RWPE1 (cell line): ENCODE measurements around the gene H3-3A.

Experiments
- CTCF ChIA-PET: fragments of 350-600 bp; sonication (Branson Sonifier 250); formaldehyde crosslinking; extraction: SDS; loops from one replicate; lab custom pipeline; 2021; lab: Yijun Ruan, JAX
- POLR2A ChIA-PET: fragments of 400-600 bp; formaldehyde crosslinking; extraction: SDS; loops from one replicate; lab custom pipeline; 2020; ENCODE audit warnings: antibody characterized with exemption; ENCODE audit not compliant: low non-redundant PET; lab: Yijun Ruan, JAX
- DNase-seq: peaks from one replicate; pipeline ENCODE4 v3.0.0; 2012; ENCODE audit warnings: low spot score
- H3K27ac ChIP-seq: fragments of 450-650 bp; 2 replicates; pipeline ENCODE4 v1.5.1; 2017
- CTCF ChIP-seq: fragments of 450-650 bp; conservative IDR thresholded peaks from 2 replicates; pipeline ENCODE4 v1.5.1; 2017; ENCODE audit warnings: low read depth, mild to moderate bottlenecking

H3-3A gene

GRCh38 chr1:226117330-226117729 is 54.8 kb downstream of the H3-3A start:
- POLR2A ChIA-PET: no interaction called here
- no peak for TF ChIP-seq CTCF
- H3K27ac ChIP-seq: no peak overlapping the region
- DNase-seq: no peak
- CTCF ChIA-PET: interaction anchor here (0.6 to 1.4 kb wide), 3 partner anchors 34 to 706 kb away, joined by 3 to 15 read pairs (median 4); no protein-coding TSS in a partner anchor

- POLR2A ChIA-PET: interaction anchor here (0.5 kb wide), 1 partner anchor 15 kb away, joined by 3 read pairs; no protein-coding TSS in a partner anchor
Observed at GRCh38 chr1:226118357-226118756, 55.8 kb downstream of the H3-3A start.

GRCh38 chr1:226119169-226119568 is 56.7 kb downstream of the H3-3A start:
- DNase-seq: no peak
- ChIA-PET POLR2A (no interaction called here), CTCF (interaction anchor here (3.9 kb wide), 1 partner anchor 54 kb away, joined by 39 read pairs; no protein-coding TSS in a partner anchor)
- TF ChIP-seq CTCF: no peak
- no peak overlapping the region for H3K27ac ChIP-seq

More at GRCh38 chr1:226118357-226118756, 55.8 kb downstream of the H3-3A start:
- TF ChIP-seq CTCF: no peak
- no peak for DNase-seq
- CTCF ChIA-PET: interaction anchor here (3.9 kb wide), 1 partner anchor 54 kb away, joined by 39 read pairs; no protein-coding TSS in a partner anchor
- no peak overlapping the region for H3K27ac ChIP-seq

GRCh38 chr1:226120398-226120797 is 57.9 kb downstream of the H3-3A start:
- POLR2A ChIA-PET: interaction anchor here (0.7 to 0.9 kb wide), 2 partner anchors 58 to 121 kb away, joined by 3 to 4 read pairs; partner anchors contain the start of genes H3-3A and SDE2
- CTCF ChIA-PET: interaction anchor here (0.6 to 3.9 kb wide), 17 partner anchors 9 to 215 kb away, joined by 3 to 39 read pairs (median 3); partner anchors contain the start of genes H3-3A and LIN9
- no peak for DNase-seq
- no peak for TF ChIP-seq CTCF
- no peak overlapping the region for H3K27ac ChIP-seq

- ChIA-PET CTCF (interaction anchor here (0.6 to 3.9 kb wide), 20 partner anchors 10 to 623 kb away, joined by 3 to 39 read pairs (median 3); partner anchors contain the start of genes H3-3A and LIN9), POLR2A (interaction anchor here (0.7 to 0.9 kb wide), 2 partner anchors 59 to 122 kb away, joined by 3 to 4 read pairs; partner anchors contain the start of genes H3-3A and SDE2)
- DNase-seq: no peak
- peak overlapping the region; percentile 94 for H3K27ac ChIP-seq
- TF ChIP-seq CTCF: no peak
Observed at GRCh38 chr1:226121049-226121586, 58.6 kb downstream of the H3-3A start.
